Naive B cell (primary cell): ENCODE measurements around the gene MRPL36. TPM values are rescaled to one million over a fixed set of nuclear protein-coding genes. Genes with fewer than 3 reads are reported as not detected.

Source experiments
- ATAC-seq, 2 donors: fragments of 150-1000 bp; cut with Tn5 transposase; 2 replicates each; pipeline ENCODE4 v1.10.0; 2021; ENCODE audit warnings: low read depth in 2 of 2, mild to moderate bottlenecking in 2 of 2, moderate library complexity in 2 of 2
- DNase-seq: peaks from one replicate; pipeline ENCODE4 v3.0.0; 2022
- H3K27ac Mint-ChIP-seq, 6 donors: one replicate each; pipeline ENCODE4 v1.8.0; 2020 to 2022; ENCODE audit warnings: mild to moderate bottlenecking in 6 of 6, mixed read lengths in 6 of 6, moderate library complexity in 5 of 6, inconsistent platforms in 2 of 6
- H3K27me3 Mint-ChIP-seq, 3 donors: one replicate each; pipeline ENCODE4 v1.8.0; 2021 to 2022; ENCODE audit warnings: mixed read lengths in 3 of 3, mild to moderate bottlenecking in 1 of 3
- H3K36me3 Mint-ChIP-seq, 2 donors: one replicate each; pipeline ENCODE4 v1.8.0; 2020 to 2022; ENCODE audit warnings: mixed read lengths in 2 of 2, inconsistent platforms in 1 of 2, mild to moderate bottlenecking in 1 of 2
- H3K4me1 Mint-ChIP-seq, 3 donors: one replicate each; pipeline ENCODE4 v1.8.0; 2020 to 2022; ENCODE audit warnings: mixed read lengths in 3 of 3, inconsistent platforms in 1 of 3, mild to moderate bottlenecking in 1 of 3, moderate library complexity in 1 of 3
- H3K4me3 Mint-ChIP-seq, 8 donors: one replicate each; pipeline ENCODE4 v1.8.0; 2020 to 2022; ENCODE audit warnings: mild to moderate bottlenecking in 8 of 8, mixed read lengths in 8 of 8, moderate library complexity in 8 of 8, inconsistent platforms in 2 of 8
- H3K9me3 Mint-ChIP-seq, 7 donors: one replicate each; pipeline ENCODE4 v1.8.0; 2020 to 2022; ENCODE audit warnings: mixed read lengths in 7 of 7, mild to moderate bottlenecking in 5 of 7, inconsistent platforms in 2 of 7, moderate library complexity in 1 of 7
- polyA plus RNA-seq, 6 donors: library from polyadenylated mRNA; unstranded; fragments of 300-500 nt; fragmentation: Illumina TruSeq; gene quantifications; one replicate each; pipeline ENCODE4 v1.2.3, GENCODE V29; 2021; ENCODE audit warnings: low read depth in 6 of 6

Gene MRPL36
- polyA plus RNA-seq, 6 donors from 2014 or later, result 52.1 to 105 (median 63.1) TPM

DNA sequence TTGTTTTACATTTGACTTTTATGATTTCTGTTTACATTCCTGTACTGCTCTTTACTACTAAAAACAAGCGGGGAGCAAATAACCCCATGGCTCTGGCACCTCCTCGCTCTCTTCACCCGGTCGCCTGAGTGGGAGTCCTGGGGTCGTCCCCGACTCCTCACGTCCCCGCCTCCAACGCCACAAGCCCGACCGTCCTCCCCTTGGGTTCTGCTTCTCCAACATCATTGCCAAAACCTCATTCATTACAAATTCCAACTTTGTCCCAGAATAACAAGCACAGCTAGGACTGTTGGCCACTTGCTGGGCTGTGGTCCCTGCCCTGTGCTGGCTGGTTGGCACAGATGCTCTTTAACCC is 35.1 kb downstream of the MRPL36 start:
- ATAC-seq, result no peak
- Mint-ChIP-seq H3K36me3 (no peaks in the 10 kb centered on the region), H3K4me3 (no peak overlapping the region), H3K4me1 (peaks cover 0 to 2% (median 0%) of the 10 kb centered on the region in 3 donors), H3K27ac (no peak overlapping the region), H3K9me3 (peaks cover 0 to 3% (median 0%) of the 10 kb centered on the region in 7 donors), H3K27me3 (peaks cover 9 to 41% (median 36%) of the 10 kb centered on the region in 3 donors)
- no peak for DNase-seq

DNA sequence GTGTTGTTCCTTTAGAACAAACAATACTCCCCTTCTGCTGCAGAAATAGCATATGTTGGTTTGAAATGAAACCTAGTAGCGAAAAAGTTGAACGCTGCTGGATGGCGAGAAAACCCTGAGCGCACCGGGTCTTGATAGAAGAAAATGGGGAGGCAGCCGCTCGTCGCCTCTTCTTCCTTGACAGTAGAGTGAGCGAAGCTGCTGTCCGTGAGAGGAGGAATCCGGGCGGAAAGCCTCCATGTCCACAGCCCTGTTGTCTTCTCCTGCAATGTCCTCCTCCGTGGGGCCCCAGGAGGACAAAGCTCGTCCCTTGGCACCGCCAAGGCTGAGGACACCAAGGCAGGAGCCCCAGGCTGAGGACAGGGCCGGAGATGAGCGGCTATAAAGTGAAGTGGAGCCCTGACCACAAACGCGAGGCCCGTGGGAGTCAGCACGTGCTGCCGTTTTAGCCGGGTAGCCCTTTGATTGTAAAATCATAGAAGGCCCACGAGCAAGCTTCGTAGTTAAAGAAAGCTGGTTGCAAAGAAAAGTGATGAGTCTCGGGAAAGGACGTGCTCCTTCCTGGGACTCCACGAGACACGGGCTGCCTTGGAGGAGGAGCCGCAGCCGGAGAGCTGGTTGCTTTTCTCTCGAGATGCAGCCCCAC is 35.6 kb downstream of the MRPL36 start:
- peaks cover 0 to 3% (median 0%) of the 10 kb centered on the region in 7 donors for H3K9me3 Mint-ChIP-seq
- H3K27me3 Mint-ChIP-seq, result peaks cover 9 to 41% (median 36%) of the 10 kb centered on the region in 3 donors
- no peak for DNase-seq
- H3K4me3 Mint-ChIP-seq, result no peak overlapping the region
- H3K27ac Mint-ChIP-seq, result no peak overlapping the region
- H3K36me3 Mint-ChIP-seq, result no peaks in the 10 kb centered on the region
- no peak for ATAC-seq
- H3K4me1 Mint-ChIP-seq, result peaks cover 0 to 2% (median 0%) of the 10 kb centered on the region in 3 donors

DNA sequence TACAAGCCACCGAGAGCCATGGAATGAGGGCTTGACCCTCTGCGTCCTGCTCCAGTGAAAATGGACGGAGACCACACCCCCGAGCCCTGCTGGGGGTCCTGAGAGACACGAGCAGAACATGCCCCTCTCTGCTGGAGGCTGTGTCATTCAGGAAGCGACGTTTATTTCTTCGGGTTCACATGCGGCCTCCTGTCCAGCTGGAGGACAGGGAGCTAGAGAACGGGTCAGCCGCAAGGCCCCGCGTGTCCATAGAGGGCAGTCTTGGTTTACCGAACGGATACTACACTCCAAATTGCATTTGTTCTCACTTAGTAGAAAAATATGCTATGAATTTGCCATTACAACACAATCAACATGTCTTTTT is 36.1 kb downstream of the MRPL36 start:
- H3K9me3 Mint-ChIP-seq, result peaks cover under 1 to 5% (median 3%) of the 10 kb centered on the region in 7 donors
- H3K4me3 Mint-ChIP-seq, result no peak overlapping the region
- peaks cover 0 to 2% (median 0%) of the 10 kb centered on the region in 3 donors for H3K4me1 Mint-ChIP-seq
- no peak for ATAC-seq
- DNase-seq, result no peak
- peaks cover 9 to 41% (median 36%) of the 10 kb centered on the region in 3 donors for H3K27me3 Mint-ChIP-seq
- H3K27ac Mint-ChIP-seq, result no peak overlapping the region
- peaks cover 0 to under 1% of the 10 kb centered on the region in 2 donors for H3K36me3 Mint-ChIP-seq

DNA sequence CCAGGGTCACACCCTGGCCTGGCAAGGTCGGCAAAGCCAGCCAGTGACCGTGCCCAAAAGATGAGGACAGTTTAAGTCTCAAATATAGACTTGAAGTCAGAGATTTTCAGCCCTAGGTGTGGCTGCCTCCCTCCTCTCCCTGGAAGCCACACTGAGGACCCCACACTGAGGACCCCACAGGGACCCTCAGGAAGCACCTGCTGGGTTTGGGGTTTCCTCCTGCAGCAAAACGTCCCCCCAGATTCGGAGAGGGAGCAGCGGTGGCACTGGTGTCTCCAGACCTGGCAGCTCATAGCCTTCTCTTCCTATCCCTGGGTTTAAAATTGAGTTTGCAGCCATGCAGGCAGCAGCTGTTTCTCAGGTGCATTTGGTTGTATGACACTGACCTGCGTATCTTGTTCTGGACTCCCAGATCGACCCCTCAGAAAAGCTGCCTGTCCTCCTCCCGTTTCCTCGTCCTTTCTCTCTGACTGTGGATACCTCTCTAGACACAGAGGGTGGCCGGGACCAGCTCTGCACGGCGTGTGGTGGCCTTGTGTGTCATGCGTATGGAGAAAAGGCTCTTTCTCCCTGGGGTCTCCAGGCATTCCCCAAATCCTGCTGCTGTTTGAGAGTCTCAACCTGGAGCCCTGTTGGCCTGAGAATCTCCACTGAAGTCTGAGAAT is 36.6 kb downstream of the MRPL36 start:
- ATAC-seq, result no peak
- Mint-ChIP-seq H3K27me3 (peaks cover 9 to 38% (median 36%) of the 10 kb centered on the region in 3 donors), H3K27ac (no peak overlapping the region), H3K9me3 (peaks cover 4 to 10% (median 7%) of the 10 kb centered on the region in 7 donors), H3K36me3 (peaks cover 0 to 6% of the 10 kb centered on the region in 2 donors), H3K4me3 (no peak overlapping the region), H3K4me1 (peaks cover 0 to 2% (median 0%) of the 10 kb centered on the region in 3 donors)
- DNase-seq, result no peak

DNA sequence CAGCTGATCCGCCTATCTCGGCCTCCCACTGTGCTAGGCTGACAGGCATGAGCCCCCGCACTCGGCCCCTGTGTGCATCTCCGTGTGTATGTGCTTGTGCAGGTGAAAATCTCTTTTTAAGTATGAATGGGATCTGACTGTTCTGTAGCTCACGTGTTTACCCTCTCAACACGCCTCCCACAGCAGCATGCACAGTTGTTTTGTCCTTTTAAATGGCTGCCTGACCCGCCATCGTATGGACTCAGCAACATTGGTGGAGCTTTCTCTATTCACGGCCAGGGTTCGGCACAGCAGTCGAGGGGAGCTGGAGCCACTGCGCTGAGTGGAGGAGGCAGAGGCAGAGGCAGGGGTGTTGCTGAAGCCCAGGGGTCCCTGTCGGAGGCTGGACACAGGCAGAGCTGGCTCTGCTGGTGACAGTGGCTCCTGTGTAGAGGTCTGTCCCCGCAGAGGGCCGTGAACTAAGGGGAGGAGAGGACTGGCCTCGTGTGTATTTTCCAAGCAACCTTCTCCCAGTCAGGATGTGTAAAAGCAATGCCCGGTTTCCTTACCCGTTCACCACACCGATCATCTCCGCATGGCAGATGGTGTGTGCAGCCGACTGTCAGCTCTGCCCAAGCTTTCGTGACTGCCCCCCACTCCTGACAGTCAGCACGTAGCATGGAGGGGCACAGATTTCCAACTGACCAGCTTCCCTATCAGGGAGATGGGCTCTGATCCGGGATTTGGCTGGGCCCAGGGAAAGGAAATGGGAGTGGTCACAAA is 37.3 kb downstream of the MRPL36 start:
- ATAC-seq, result no peak
- Mint-ChIP-seq H3K36me3 (peaks cover 0 to 6% of the 10 kb centered on the region in 2 donors), H3K27me3 (peaks cover 9 to 36% (median 35%) of the 10 kb centered on the region in 3 donors), H3K4me3 (no peak overlapping the region), H3K9me3 (peaks cover 4 to 14% (median 8%) of the 10 kb centered on the region in 7 donors), H3K4me1 (peaks cover 0 to 2% (median 0%) of the 10 kb centered on the region in 3 donors), H3K27ac (peak overlapping the region in 1 of 6 donors; percentile 15)
- no peak for DNase-seq

DNA sequence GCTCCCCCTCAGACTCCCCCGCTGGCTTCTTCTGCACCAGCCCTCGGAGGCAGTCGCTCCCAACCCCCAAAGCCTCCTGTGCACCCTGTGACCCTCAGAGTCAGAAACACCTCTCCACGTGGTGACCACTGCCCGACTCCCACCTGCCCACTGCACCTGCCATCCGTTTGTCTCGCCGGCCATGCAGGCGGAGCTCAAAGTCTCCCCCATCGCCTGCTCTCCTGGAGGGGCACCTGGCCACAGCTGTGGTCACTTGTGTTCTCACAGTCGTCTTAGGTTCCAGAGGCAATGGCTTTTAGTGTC is 38.2 kb downstream of the MRPL36 start:
- DNase-seq, result no peak
- peaks cover 0 to 6% of the 10 kb centered on the region in 2 donors for H3K36me3 Mint-ChIP-seq
- H3K4me3 Mint-ChIP-seq, result no peak overlapping the region
- H3K27ac Mint-ChIP-seq, result no peak overlapping the region
- H3K4me1 Mint-ChIP-seq, result peaks cover 0 to 2% (median 0%) of the 10 kb centered on the region in 3 donors
- no peak for ATAC-seq
- peaks cover 9 to 36% (median 35%) of the 10 kb centered on the region in 3 donors for H3K27me3 Mint-ChIP-seq
- H3K9me3 Mint-ChIP-seq, result peaks cover 4 to 17% (median 11%) of the 10 kb centered on the region in 7 donors

DNA sequence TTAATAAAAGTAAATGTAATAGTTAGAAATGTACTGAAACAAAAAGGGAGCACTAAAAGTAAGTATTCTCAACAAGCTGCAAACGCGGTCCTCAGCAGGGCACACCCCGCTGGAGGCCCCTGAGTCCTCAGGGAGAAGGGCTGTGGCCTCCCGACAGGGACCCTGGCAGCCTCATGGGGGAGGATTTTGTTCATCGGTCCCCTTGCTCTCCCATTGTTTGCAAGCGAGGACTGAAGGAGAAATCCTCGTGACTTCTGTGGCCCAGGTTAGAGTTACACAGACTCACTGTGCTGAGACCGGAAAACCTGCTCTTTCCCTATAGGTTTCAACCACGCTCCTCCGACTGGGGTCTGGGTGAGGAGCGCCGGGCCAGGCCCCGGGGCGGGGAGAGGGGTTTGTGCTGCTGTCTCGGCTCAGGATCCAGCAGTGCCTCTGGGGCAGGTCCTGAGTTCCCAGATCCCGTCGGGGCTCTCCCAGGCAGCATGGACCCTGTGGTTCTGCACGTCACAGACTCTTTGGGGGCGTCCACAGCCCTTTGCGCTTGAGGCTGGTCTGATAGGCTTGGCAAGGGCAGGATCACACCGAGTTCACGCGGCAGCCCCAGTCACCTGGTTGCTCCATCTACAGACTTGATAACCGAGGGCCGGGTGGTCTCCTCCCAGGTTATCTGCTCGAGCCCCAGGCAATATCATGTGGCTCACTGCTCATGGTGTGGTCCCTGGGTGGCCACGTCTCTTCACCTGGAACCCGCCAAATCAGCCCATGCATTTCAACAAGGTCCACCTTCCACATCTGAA is 38.8 kb downstream of the MRPL36 start:
- ATAC-seq (no peak), DNase-seq (no peak)
- H3K27me3 Mint-ChIP-seq, result peaks cover 12 to 36% (median 35%) of the 10 kb centered on the region in 3 donors
- H3K36me3 Mint-ChIP-seq, result peaks cover 0 to 6% of the 10 kb centered on the region in 2 donors
- H3K4me3 Mint-ChIP-seq, result no peak overlapping the region
- peaks cover 4 to 17% (median 11%) of the 10 kb centered on the region in 7 donors for H3K9me3 Mint-ChIP-seq
- no peak overlapping the region for H3K27ac Mint-ChIP-seq
- H3K4me1 Mint-ChIP-seq, result peaks cover 0 to 2% (median 0%) of the 10 kb centered on the region in 3 donors

DNA sequence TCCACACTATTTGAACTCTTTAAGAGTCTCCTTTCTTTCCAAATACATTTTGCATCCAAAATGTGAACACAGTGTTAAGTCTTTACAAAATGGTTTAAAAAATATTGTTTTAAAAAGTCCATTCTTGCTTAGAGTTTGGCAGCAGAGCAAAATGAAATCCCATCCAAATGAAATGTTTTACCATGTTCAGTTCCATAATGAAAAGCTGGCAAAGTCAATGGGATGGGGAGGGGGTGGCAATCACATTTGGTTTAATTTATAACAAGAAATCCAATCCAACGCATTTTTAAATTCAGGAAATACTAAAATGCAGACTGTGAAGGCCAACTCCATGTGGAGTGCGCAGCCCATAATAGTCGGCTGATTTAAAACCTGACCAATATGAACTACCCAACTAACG is 39.4 kb downstream of the MRPL36 start:
- no peak for ATAC-seq
- Mint-ChIP-seq H3K4me1 (peaks cover 0 to 2% (median 0%) of the 10 kb centered on the region in 3 donors), H3K27me3 (peaks cover 13 to 40% (median 35%) of the 10 kb centered on the region in 3 donors), H3K36me3 (peaks cover 0 to 6% of the 10 kb centered on the region in 2 donors), H3K9me3 (peaks cover 4 to 17% (median 11%) of the 10 kb centered on the region in 7 donors), H3K4me3 (no peak overlapping the region), H3K27ac (no peak overlapping the region)
- no peak for DNase-seq

DNA sequence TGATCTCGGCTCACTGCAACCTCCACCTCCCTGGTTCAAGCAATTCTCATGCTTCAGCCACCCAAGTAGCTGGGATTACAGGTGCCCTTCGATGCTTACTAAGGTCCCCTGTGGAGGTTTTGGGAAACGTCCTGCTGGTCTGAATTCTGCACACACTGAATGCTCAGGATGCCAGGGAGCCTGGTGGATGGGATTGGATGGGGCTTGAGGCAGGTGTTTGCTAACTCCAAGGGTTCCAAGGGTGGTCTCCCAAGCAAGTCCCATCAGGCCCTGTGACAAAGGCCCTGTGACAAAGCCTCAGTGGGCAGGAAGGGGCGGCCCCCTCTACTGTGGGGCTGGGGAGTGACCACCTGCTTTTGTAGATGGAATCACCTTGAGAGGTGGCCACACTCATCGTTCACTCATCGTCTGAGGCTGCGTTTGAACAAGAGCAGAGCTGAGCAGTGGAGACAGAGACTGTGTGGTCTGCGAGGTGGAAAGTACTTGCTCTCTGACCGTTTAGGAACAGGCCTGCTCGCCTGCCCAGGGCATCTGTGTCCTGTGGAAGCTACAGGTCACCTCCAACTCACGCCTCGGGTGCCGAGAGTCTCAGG is 40.2 kb downstream of the MRPL36 start:
- Mint-ChIP-seq H3K4me1 (no peaks in the 10 kb centered on the region), H3K27me3 (peaks cover 13 to 40% (median 28%) of the 10 kb centered on the region in 3 donors), H3K4me3 (no peak overlapping the region), H3K9me3 (peaks cover 4 to 17% (median 11%) of the 10 kb centered on the region in 7 donors), H3K27ac (no peak overlapping the region), H3K36me3 (peaks cover 0 to 6% of the 10 kb centered on the region in 2 donors)
- ATAC-seq (no peak), DNase-seq (no peak)

DNA sequence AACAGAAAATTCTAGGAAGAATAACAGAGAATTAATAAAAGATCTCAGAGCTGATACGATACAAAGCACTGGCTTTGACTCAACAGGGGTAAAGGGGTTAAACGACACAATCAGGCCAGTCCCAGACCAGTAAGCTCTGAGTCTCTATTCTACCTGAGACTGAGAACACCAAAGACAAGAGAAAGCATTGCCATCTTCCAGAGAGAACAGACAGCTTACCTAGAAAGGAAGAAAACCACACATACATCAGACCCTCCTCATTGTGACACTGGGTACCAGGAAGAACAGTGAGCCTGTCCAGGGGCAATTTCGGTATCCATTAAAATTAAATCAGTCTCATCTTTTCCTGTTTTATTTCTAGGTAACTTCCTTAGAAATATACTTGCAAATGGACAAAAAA is 41.1 kb downstream of the MRPL36 start:
- DNase-seq, result no peak
- H3K4me3 Mint-ChIP-seq, result no peak overlapping the region
- no peaks in the 10 kb centered on the region for H3K4me1 Mint-ChIP-seq
- peaks cover 9 to 31% (median 20%) of the 10 kb centered on the region in 3 donors for H3K27me3 Mint-ChIP-seq
- H3K36me3 Mint-ChIP-seq, result peaks cover 0 to 6% of the 10 kb centered on the region in 2 donors
- no peak for ATAC-seq
- peaks cover 4 to 17% (median 11%) of the 10 kb centered on the region in 7 donors for H3K9me3 Mint-ChIP-seq
- peak overlapping the region in 1 of 6 donors; percentile 49 for H3K27ac Mint-ChIP-seq

DNA sequence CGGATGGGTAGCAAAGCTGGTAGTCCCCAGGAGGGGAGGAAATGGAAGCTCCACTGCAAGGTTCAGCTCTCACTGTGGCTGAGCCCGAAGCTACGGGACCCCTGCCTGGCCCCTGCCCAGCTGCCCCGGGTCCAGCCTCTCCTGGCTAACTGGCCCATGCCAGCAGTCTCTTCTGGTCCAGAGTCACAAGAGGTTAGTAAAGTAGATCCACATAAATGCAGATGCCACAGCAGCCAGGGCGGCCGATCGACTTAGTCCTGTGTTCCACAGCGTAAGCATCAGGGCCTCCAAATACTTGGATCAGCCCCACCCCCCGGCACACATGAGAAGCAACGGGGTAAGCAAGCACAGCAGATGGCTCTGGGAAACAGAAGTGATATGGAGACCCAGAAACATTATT is 42.1 kb downstream of the MRPL36 start:
- peaks cover 0 to 6% of the 10 kb centered on the region in 2 donors for H3K36me3 Mint-ChIP-seq
- no peaks in the 10 kb centered on the region for H3K4me1 Mint-ChIP-seq
- H3K27me3 Mint-ChIP-seq, result peaks cover 9 to 24% (median 16%) of the 10 kb centered on the region in 3 donors
- no peak overlapping the region for H3K4me3 Mint-ChIP-seq
- DNase-seq (no peak), ATAC-seq (no peak)
- H3K27ac Mint-ChIP-seq, result no peak overlapping the region
- H3K9me3 Mint-ChIP-seq, result peaks cover 4 to 17% (median 10%) of the 10 kb centered on the region in 7 donors

DNA sequence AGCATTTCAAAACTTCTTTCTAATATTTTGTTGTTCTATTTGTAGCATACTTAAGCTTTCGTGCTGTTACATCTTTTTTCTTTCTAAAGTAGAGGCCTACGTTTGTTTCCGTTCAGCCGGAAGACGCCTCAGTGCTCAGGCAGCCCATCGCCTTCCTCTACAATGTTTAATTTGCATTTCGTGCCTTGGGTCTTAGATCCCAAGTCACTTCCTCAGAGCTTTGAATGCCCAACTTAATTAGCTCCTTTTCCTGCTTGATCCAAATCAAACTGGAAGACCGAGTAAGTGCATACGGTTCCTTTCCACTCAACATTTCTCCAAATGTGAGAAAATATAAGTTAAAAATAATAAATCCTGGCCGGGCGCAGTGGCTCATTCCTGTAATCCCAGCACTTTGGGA is 43.2 kb downstream of the MRPL36 start:
- DNase-seq, result no peak
- Mint-ChIP-seq H3K9me3 (peaks cover 4 to 17% (median 8%) of the 10 kb centered on the region in 7 donors), H3K4me1 (no peaks in the 10 kb centered on the region), H3K36me3 (peaks cover 0 to 6% of the 10 kb centered on the region in 2 donors), H3K4me3 (no peak overlapping the region), H3K27me3 (peaks cover 4 to 22% (median 14%) of the 10 kb centered on the region in 3 donors), H3K27ac (no peak overlapping the region)
- no peak for ATAC-seq
